ENCODE results near the gene TRIM52.
A peak's percentile ranks its signal among the peaks of the same experiment; 100 is the strongest.

Gene TRIM52

DNA sequence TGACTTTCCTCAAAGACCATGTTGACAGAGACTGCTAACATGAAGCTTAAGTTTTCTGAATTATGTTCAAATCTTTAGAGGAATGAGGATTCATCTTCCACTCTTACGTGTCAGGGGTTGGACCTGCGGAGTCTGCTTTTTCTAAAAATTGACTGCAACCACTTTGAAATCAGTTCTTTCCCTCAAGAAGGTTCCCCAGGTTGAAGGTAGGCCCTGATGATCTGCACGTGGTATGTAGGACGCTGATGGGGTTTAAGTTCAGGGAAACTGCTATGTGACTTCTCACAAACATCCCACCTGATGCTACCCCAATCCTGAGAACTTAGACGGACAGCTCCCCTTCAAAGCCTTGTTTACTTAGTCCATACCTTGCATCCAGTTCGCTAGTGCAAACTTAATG, 24.5 kb downstream of the TRIM52 start:
- Histone ChIP-seq H3K27me3 (ENCODE audit: low read length) (no peaks in the 10 kb centered on the region), H3K27ac (ENCODE audit: low read depth, low read length) (0 out of 2 replicates have a peak overlapping the region, but pooled peaks have one; percentile 5), H2AFZ (ENCODE audit: low read depth, low read length, severe bottlenecking) (no peak overlapping the region), H4K20me1 (ENCODE audit: low read depth, low read length) (peaks cover 22% of the 10 kb centered on the region; the same call in 1 of the 2 replicates), H3K79me2 (ENCODE audit: insufficient read depth, low read length) (peaks cover 16% of the 10 kb centered on the region), H3K9me2 (replicated peaks; ENCODE audit: insufficient read depth, low read length) (no peaks in the 10 kb centered on the region), H3K9ac (ENCODE audit: low read length) (no peak overlapping the region), H3F3A (ENCODE audit: insufficient read depth) (peaks cover 82% of the 10 kb centered on the region), H3K4me3 (ENCODE audit: insufficient read depth, low read length, poor library complexity, severe bottlenecking) (no peak overlapping the region), H3K36me3 (ENCODE audit: low read length) (peaks cover 33% of the 10 kb centered on the region), H3K9me3 (ENCODE audit: insufficient read depth, low read length) (no peaks in the 10 kb centered on the region), H3K4me2 (ENCODE audit: low read depth, low read length, poor library complexity, severe bottlenecking) (no peak overlapping the region)
- TF ChIP-seq EZH2phosphoT487 (conservative IDR thresholded peaks at IDR 0.05; ENCODE audit: low read length) = no peak
- TF ChIP-seq, protein P1, sequence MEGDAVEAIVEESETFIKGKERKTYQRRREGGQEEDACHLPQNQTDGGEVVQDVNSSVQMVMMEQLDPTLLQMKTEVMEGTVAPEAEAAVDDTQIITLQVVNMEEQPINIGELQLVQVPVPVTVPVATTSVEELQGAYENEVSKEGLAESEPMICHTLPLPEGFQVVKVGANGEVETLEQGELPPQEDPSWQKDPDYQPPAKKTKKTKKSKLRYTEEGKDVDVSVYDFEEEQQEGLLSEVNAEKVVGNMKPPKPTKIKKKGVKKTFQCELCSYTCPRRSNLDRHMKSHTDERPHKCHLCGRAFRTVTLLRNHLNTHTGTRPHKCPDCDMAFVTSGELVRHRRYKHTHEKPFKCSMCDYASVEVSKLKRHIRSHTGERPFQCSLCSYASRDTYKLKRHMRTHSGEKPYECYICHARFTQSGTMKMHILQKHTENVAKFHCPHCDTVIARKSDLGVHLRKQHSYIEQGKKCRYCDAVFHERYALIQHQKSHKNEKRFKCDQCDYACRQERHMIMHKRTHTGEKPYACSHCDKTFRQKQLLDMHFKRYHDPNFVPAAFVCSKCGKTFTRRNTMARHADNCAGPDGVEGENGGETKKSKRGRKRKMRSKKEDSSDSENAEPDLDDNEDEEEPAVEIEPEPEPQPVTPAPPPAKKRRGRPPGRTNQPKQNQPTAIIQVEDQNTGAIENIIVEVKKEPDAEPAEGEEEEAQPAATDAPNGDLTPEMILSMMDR (IDR thresholded peaks at IDR 0.05; ENCODE audit: insufficient read depth, low read length, poor library complexity, severe bottlenecking) = no peak

DNA sequence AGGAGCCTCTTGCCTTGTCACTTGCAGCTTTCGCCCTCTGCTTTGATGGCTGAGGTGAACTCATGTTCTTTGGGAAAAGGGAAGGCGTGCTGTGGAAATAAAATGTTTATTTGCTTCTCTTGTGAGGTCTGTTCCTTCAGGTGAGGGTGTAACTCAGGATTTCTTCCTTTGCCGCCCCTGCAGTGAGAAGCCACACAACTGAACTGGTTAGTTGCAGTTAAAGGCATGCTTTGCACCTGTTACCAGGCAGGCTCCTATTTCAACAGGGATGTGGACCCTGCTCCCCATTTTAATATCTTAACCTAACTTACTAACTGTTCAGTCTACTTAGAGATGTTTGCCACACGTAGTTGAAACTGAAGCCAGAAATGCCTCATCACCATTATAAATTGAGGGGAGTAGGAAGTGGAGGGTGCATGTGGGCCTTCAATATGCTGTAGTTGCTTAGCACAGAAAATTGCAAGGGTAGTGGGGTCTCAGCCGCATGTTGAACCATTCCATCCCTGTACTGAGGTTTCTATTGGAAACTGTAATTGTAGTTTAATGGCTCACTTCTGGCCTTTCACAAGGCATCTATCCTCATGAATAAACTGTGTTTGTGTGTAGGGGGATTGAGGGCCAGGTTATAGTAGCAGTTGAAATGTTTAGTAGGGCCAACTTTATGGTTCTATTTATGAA, 25.1 kb downstream of the TRIM52 start:
- TF ChIP-seq EZH2phosphoT487 (conservative IDR thresholded peaks at IDR 0.05; ENCODE audit: low read length) = no peak
- TF ChIP-seq, protein P1 (IDR thresholded peaks at IDR 0.05; ENCODE audit: insufficient read depth, low read length, poor library complexity, severe bottlenecking) = no peak
- no peaks in the 10 kb centered on the region for H3K27me3 ChIP-seq (ENCODE audit: low read length)
- no peaks in the 10 kb centered on the region for H3K9me3 ChIP-seq (ENCODE audit: insufficient read depth, low read length)
- no peak overlapping the region for H3K4me2 ChIP-seq (ENCODE audit: low read depth, low read length, poor library complexity, severe bottlenecking)
- peaks cover 10% of the 10 kb centered on the region; the same call in 1 of the 2 replicates for H3K79me2 ChIP-seq (ENCODE audit: insufficient read depth, low read length)
- H3K9me2 ChIP-seq (replicated peaks; ENCODE audit: insufficient read depth, low read length) = no peaks in the 10 kb centered on the region
- peaks cover 19% of the 10 kb centered on the region; the same call in 1 of the 2 replicates for H4K20me1 ChIP-seq (ENCODE audit: low read depth, low read length)
- peaks cover 29% of the 10 kb centered on the region for H3K36me3 ChIP-seq (ENCODE audit: low read length)
- H3K4me3 ChIP-seq (ENCODE audit: insufficient read depth, low read length, poor library complexity, severe bottlenecking) = no peak overlapping the region
- H2AFZ ChIP-seq (ENCODE audit: low read depth, low read length, severe bottlenecking) = no peak overlapping the region
- H3K27ac ChIP-seq (ENCODE audit: low read depth, low read length) = 0 out of 2 replicates have a peak overlapping the region, but pooled peaks have one; percentile 9
- peaks cover 76% of the 10 kb centered on the region for H3F3A ChIP-seq (ENCODE audit: insufficient read depth)
- no peak overlapping the region for H3K9ac ChIP-seq (ENCODE audit: low read length)

DNA sequence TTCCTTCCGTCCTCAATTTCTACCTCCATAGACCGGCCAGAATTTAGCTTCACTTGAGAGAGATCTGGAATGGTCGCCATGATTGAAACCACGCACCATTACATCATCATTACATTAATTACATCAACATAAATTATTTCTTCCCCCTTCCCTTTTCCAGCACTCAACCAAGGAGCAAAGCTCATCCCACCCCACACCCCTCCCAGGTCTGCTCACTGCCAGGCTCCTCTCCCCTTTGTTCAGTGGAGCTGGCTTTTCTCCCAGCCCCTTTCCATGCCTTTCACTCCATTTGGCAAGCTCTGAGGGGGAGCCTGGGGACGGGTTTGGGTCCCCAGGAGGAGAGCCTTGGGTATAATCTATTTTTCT, 25.6 kb downstream of the TRIM52 start:
- Histone ChIP-seq H3K9me3 (ENCODE audit: insufficient read depth, low read length) (no peaks in the 10 kb centered on the region), H3K79me2 (ENCODE audit: insufficient read depth, low read length) (0 out of 2 replicates have a peak, but pooled peaks cover 10% of the 10 kb centered on the region), H3K27me3 (ENCODE audit: low read length) (no peaks in the 10 kb centered on the region), H4K20me1 (ENCODE audit: low read depth, low read length) (peaks cover 19% of the 10 kb centered on the region; the same call in 1 of the 2 replicates), H3K36me3 (ENCODE audit: low read length) (peaks cover 29% of the 10 kb centered on the region), H3K4me3 (ENCODE audit: insufficient read depth, low read length, poor library complexity, severe bottlenecking) (no peak overlapping the region), H3K27ac (ENCODE audit: low read depth, low read length) (0 out of 2 replicates have a peak overlapping the region, but pooled peaks have one; percentile 9), H3K9ac (ENCODE audit: low read length) (no peak overlapping the region), H3K9me2 (replicated peaks; ENCODE audit: insufficient read depth, low read length) (no peaks in the 10 kb centered on the region), H3K4me2 (ENCODE audit: low read depth, low read length, poor library complexity, severe bottlenecking) (no peak overlapping the region), H2AFZ (ENCODE audit: low read depth, low read length, severe bottlenecking) (no peak overlapping the region), H3F3A (ENCODE audit: insufficient read depth) (peaks cover 72% of the 10 kb centered on the region)
- TF ChIP-seq EZH2phosphoT487 (conservative IDR thresholded peaks at IDR 0.05; ENCODE audit: low read length) = no peak
- TF ChIP-seq, protein P1 (IDR thresholded peaks at IDR 0.05; ENCODE audit: insufficient read depth, low read length, poor library complexity, severe bottlenecking) = no peak
